Measurements from ENCODE around the gene TXNDC5. TPM values are rescaled to one million over a fixed set of nuclear protein-coding genes. Genes with fewer than 3 reads are reported as not detected.

The TXNDC5 gene
- total and polyA plus RNA-seq, 9 of the 15 experiments (the other 6 are each of a cell fraction or from before 2014, with no cell fraction given), result 33.9 to 156 (median 137) TPM

- TF ChIP-seq ZNF407 (IDR thresholded peaks at IDR 0.05; ENCODE audit: low read depth), result no peak
- TF ChIP-seq MIER1 (IDR thresholded peaks at IDR 0.05; ENCODE audit: low read depth), result no peak
- peak in 1 of 2 experiments; percentile 62; a peak in 2 of 4 replicates for TF ChIP-seq HDAC1 (IDR thresholded peaks at IDR 0.05)
- no peak for TF ChIP-seq NR2C2 (CRISPR knock-in tag; IDR thresholded peaks at IDR 0.05)
- TF ChIP-seq NR2C2 (tag; IDR thresholded peaks at IDR 0.05), result peak; percentile 4; the same call in 1 of the 2 replicates
- TF ChIP-seq TCF7 (IDR thresholded peaks at IDR 0.05; ENCODE audit: borderline replicate concordance), result no peak
- 0 out of 2 replicates have a peak, but pooled peaks have one; percentile 8 for TF ChIP-seq MAFK (IDR thresholded peaks at IDR 0.05; ENCODE audit: low read length)
- TF ChIP-seq ZNF77 (CRISPR knock-in tag; IDR thresholded peaks at IDR 0.05), result no peak
- TF ChIP-seq PHF8 (IDR thresholded peaks at IDR 0.05; ENCODE audit: borderline replicate concordance, low read length), result peak; percentile 48; the same call in 1 of the 2 replicates
- TF ChIP-seq RERE (CRISPR knock-in tag; IDR thresholded peaks at IDR 0.05; ENCODE audit: borderline replicate concordance), result no peak
- TF ChIP-seq HDGF (IDR thresholded peaks at IDR 0.05), result no peak
- no peak for TF ChIP-seq NR1H2 (CRISPR knock-in tag; IDR thresholded peaks at IDR 0.05)
- TF ChIP-seq SUPT5H (IDR thresholded peaks at IDR 0.05), result peak; percentile 59
- no peak for TF ChIP-seq ZNF174 (CRISPR knock-in tag; IDR thresholded peaks at IDR 0.05)
- no peak for TF ChIP-seq EHMT2 (IDR thresholded peaks at IDR 0.05)
- TF ChIP-seq KDM2B (CRISPR knock-in tag; IDR thresholded peaks at IDR 0.05), result peak; percentile 88; the same call in 1 of the 2 replicates
Measured at GRCh38 chr6:7910654-7911344, at the start of gene TXNDC5 (continued).
